Activated naive CD8-positive, alpha-beta T cell (primary cell): Measurements from ENCODE around the gene TXNRD1.
"Not testable (repeated sequence)": the region's sequence is repeated elsewhere in the genome, so short reads cannot be mapped to it uniquely, and the experiment has no call there.

Experiments used
- H3K27ac Mint-ChIP-seq: one replicate; pipeline ENCODE4 v1.8.0; 2021; ENCODE audit warnings: mixed read lengths
- H3K27me3 Mint-ChIP-seq: one replicate; pipeline ENCODE4 v1.8.0; 2021; ENCODE audit warnings: mixed read lengths
- H3K36me3 Mint-ChIP-seq: one replicate; pipeline ENCODE4 v1.8.0; 2021; ENCODE audit warnings: mixed read lengths
- H3K4me1 Mint-ChIP-seq: one replicate; pipeline ENCODE4 v1.8.0; 2021; ENCODE audit warnings: low read depth, mixed read lengths
- H3K4me3 Mint-ChIP-seq: one replicate; pipeline ENCODE4 v1.8.0; 2021; ENCODE audit warnings: mild to moderate bottlenecking, mixed read lengths
- H3K9me3 Mint-ChIP-seq: one replicate; pipeline ENCODE4 v1.8.0; 2021; ENCODE audit warnings: low read depth, mixed read lengths

TXNRD1 gene

DNA sequence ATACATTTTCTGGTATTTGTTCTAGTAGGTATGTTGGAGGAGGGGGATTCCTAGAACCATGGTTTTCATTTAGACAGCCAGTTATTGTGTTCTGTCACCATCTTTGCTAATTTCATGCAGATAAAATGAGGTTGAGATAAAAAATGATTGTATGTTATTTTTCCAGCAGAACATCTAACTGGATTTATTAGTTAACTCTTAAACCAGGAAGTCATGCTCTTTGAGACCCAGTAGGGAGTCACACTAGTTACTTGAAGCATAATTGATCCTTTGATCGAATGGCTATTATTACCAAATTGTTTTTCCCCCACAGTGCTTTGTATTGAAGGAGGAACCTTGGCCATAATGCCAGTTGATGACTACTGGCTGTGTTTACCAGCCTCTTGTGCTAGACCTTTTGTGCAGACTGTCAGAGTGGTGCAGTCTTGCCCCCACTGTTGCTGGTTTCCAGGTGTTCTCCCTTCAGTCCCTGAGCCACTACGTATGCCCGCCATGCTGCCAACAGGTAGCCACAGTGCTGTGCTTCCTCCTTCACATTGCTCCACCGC, 93.9 kb downstream of the TXNRD1 start:
- no peak overlapping the region for H3K27ac Mint-ChIP-seq
- H3K4me1 Mint-ChIP-seq: peaks cover 41% of the 10 kb centered on the region
- no peaks in the 10 kb centered on the region for H3K9me3 Mint-ChIP-seq
- H3K4me3 Mint-ChIP-seq: no peak overlapping the region
- H3K27me3 Mint-ChIP-seq: no peaks in the 10 kb centered on the region
- peaks cover 20% of the 10 kb centered on the region for H3K36me3 Mint-ChIP-seq

DNA sequence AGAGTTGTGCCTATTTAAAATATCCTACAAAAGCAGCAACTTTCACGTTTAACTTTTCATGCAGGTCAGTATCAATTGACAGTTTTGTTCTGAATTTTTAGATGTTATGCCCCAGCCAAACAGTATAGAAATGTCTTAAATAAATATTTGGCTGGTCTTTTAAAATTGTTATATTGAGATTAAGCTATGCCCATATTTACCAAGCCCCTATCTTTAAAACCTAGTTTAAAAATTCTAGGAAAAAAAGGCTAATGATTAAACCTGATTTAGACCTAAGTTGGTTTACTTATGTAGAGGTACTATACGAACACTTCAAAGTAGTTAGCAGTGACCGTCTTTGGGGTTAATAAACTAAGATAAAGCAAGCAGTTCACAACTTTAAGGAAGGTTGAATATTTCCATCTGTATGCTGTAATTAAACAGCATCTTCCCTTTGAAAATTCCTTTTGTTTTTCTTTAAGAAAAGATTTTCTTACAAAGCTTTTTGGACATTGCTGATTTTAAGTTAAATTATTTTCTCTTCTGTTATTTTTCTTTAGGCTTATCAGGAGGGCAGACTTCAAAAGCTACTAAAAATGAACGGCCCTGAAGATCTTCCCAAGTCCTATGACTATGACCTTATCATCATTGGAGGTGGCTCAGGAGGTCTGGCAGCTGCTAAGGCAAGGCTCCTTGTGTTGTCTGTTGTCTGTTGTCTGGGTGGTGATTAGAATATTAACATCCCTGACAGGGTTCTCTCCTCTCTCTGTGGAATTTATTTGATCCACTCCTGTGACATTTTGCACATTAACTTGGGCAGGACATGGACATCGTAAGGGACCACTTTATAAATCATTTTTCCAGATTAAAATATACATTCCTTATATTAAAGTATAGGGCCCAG, 95.4 kb downstream of the TXNRD1 start:
- H3K27ac Mint-ChIP-seq: no peak overlapping the region
- H3K27me3 Mint-ChIP-seq: no peaks in the 10 kb centered on the region
- H3K36me3 Mint-ChIP-seq: peaks cover 10% of the 10 kb centered on the region
- H3K4me1 Mint-ChIP-seq: peaks cover 27% of the 10 kb centered on the region
- H3K9me3 Mint-ChIP-seq: no peaks in the 10 kb centered on the region
- H3K4me3 Mint-ChIP-seq: no peak overlapping the region

DNA sequence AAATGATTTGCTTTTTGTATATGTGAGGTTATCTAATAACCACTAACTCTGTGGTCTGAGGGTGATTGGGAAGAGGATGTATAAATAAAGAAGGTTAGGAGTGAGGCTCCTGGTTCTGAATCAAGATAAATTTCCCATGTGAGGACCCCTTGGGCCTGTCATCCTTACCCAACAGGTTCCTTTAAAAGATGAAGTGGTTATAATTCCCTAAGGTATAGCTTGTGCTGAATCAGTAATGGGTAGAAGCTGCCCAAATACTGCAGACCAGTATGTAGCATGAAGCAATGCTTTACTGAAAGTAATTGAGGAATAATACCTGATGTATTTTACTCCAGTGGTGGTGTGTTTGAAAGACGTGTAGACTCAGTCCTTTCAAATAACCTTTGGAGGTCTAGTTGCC, 96.6 kb downstream of the TXNRD1 start:
- Mint-ChIP-seq H3K36me3 (peaks cover 10% of the 10 kb centered on the region), H3K27me3 (no peaks in the 10 kb centered on the region), H3K4me3 (no peak overlapping the region), H3K27ac (no peak overlapping the region), H3K4me1 (peaks cover 15% of the 10 kb centered on the region), H3K9me3 (no peaks in the 10 kb centered on the region)

DNA sequence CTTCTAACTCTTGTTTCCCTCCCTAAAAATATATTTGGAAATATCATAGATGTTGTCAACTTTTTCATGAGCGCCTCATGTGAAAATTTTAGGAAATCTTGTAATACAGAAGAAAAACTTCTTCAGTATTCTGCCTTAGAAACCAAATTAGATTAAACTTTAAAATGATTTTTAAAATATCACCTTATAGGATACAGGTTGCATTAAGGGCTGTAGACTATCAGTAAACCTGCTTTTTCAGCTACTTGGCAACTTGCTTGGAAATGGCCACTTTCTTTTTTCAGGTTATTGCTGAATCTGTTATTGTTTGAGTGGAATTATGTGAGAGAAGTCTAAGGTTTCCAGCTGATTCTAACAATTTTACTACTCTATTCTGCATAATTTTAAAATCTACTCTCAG, 97.1 kb downstream of the TXNRD1 start:
- peaks cover 10% of the 10 kb centered on the region for H3K36me3 Mint-ChIP-seq
- H3K27ac Mint-ChIP-seq: no peak overlapping the region

DNA sequence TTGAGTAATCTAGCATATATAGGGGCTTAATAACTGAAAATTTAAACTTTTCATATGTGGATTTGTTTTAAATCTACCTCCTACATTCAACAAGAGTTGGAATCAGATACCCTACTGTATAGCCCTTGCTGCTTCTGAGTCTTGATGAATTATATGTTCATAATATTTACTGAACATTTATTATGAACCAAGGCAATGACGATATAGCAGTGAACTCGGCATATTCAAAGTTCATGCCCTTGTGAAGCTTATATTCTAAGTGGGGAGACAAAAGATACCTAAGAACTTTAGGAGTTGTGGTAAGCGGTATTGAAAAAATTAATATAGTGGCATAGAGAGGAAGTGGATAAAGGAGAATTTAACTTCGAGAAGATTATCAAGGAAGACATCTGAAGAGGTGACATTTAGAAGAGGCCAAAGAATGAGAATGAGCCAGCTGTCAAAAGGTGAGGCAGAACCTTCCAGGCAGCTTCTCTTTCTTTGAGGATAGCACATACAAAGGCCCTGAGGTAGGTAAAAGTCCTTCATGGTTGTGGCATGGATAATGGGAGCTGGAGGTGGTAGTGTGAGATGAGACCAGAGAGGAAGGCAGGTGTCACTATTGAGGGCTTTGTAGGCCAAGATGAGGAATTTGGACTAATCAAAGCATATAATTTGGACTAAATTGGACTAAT, 98.1 kb downstream of the TXNRD1 start:
- Mint-ChIP-seq H3K36me3 (peaks cover 10% of the 10 kb centered on the region), H3K27ac (no peak overlapping the region)

More for the DNA sequence above, 97.1 kb downstream of the TXNRD1 start:
- no peaks in the 10 kb centered on the region for H3K9me3 Mint-ChIP-seq
- peaks cover 11% of the 10 kb centered on the region for H3K4me1 Mint-ChIP-seq
- H3K4me3 Mint-ChIP-seq: no peak overlapping the region
- H3K27me3 Mint-ChIP-seq: no peaks in the 10 kb centered on the region

DNA sequence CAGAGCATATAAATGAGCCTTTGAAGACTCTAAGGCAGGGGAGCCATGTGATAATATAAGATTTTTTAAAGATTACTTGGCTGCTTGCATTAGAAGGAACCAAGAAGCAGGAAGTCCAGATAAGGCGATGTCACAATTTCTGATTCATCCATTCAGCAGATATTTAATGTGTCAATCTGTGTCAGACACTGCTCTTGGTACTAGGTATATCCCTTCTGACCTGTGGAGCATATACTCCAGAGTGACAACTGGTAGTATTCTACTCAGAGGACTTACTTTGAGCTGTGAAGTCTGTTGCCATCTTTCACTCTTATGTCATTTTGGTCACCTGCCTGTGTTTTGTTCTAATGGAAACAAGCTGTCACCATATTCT, 98.6 kb downstream of the TXNRD1 start:
- Mint-ChIP-seq H3K9me3 (no peaks in the 10 kb centered on the region), H3K4me1 (peaks cover 5% of the 10 kb centered on the region), H3K4me3 (no peak overlapping the region), H3K27ac (no peak overlapping the region), H3K27me3 (no peaks in the 10 kb centered on the region), H3K36me3 (peaks cover 9% of the 10 kb centered on the region)

More for the DNA sequence above, 98.1 kb downstream of the TXNRD1 start:
- Mint-ChIP-seq H3K27me3 (no peaks in the 10 kb centered on the region), H3K4me1 (peaks cover 8% of the 10 kb centered on the region), H3K9me3 (no peaks in the 10 kb centered on the region), H3K4me3 (no peak overlapping the region)

DNA sequence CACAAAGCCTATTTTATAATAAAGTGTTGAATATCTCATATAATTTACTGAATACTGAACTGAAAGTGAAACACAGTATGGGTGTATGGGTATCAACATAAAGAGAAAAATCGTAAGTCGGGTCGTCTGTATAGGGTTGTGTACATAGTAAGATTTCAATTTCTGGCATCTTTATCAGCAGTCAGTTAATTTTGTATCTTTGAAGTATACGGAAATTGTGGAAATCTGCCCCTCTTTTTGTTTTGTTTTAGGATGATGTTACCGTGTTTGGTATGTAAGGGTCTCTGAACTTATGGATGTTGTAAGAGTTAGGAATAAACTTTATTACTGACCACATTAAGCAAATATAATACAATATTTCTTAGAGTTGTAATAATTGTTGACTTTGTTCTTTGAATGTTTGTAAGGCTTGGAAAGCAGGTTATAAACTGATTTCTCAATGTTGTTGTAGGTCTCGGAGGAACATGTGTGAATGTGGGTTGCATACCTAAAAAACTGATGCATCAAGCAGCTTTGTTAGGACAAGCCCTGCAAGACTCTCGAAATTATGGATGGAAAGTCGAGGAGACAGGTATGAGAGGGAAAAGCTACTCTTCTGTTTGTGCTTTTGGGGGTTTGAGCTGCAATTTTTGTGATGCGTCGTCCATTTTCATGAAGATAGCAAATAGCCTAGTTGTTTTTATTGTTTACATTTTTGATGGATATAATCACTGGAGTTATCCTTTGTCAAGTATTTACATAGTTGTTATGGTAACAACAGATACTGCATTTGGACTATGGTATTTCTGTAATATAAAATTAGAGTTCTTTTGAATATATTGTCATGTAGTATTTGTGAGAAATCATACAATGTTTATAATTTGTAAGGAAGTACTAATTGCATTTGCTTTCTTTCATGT, 100.0 kb downstream of the TXNRD1 start:
- H3K4me1 Mint-ChIP-seq: no peaks in the 10 kb centered on the region
- no peak overlapping the region for H3K4me3 Mint-ChIP-seq
- H3K36me3 Mint-ChIP-seq: peaks cover 4% of the 10 kb centered on the region
- no peaks in the 10 kb centered on the region for H3K27me3 Mint-ChIP-seq
- no peaks in the 10 kb centered on the region for H3K9me3 Mint-ChIP-seq
- H3K27ac Mint-ChIP-seq: no peak overlapping the region

DNA sequence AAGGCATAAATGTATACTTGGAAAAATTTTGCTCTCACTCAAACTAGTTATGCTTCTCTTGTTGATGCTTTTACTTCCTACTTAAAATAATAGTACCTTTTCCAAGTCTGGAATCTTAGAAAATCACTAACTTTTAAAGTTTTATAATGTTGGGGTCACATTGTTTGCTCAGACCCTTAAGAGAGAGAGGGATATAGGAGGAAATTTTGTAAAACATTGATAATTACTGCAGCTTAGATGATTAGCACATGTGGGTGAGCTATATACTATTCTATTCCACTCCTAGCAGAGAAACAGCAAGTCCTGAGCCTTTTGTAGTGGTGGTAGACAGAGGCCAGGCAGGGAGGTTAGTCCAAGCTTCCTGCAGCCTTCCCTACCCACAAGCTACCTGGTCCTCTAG, 101.4 kb downstream of the TXNRD1 start:
- Mint-ChIP-seq H3K27me3 (no peaks in the 10 kb centered on the region), H3K27ac (no peak overlapping the region), H3K4me1 (no peaks in the 10 kb centered on the region), H3K36me3 (peaks cover 8% of the 10 kb centered on the region), H3K4me3 (no peak overlapping the region), H3K9me3 (no peaks in the 10 kb centered on the region)

DNA sequence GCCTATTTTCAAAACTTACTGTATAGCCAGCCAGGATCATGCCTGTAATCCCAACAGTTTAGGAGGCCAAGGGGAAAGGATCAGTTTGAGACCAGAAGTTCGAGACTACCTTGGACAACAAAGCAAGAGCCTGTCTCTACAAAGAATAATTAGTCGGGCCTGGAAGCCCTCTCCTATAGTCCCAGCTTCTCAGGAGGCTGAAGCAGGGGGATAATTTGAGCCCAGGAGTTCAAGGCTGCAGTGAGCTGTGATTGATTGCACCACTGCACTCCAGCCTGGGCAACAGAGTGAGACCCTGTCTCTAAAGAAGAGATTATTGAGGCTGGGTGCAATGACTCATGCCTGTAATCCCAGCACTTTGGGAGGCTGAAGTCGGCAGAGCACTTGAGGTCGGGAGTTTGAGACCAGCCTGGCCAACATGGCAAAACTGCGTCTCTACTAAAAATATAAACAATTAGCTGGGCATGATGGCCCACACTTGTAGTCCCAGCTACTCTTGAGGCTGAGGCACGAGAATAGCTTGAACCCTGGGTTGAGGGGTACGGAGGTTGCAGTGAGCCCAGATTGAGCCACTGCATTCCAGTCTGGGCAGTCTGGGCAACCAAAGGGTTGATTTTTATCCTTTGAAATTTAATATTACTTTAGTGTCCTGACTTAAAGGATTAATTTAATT, 102.1 kb downstream of the TXNRD1 start:
- Mint-ChIP-seq H3K27me3 (no peaks in the 10 kb centered on the region), H3K36me3 (peaks cover 9% of the 10 kb centered on the region), H3K4me1 (no peaks in the 10 kb centered on the region), H3K27ac (no peak overlapping the region), H3K9me3 (no peaks in the 10 kb centered on the region), H3K4me3 (no peak overlapping the region)

DNA sequence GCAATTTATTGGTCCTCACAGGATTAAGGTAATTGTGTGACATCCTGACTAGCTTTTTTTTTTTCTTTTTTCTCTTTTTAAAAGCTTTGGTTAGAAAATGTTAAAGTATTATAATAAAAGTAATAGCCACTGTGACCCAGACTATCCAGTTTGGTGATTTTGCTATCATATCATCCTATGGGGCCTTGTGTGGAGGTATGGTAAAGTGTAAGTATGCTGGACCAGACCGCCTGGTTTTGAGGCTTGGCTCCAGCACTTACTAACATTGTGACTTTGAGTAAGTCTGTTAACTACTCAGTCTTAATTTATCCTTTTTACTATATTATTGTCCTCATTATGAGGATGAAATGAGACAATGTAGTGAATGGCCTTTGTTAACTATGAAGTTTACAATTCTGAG, 103.4 kb downstream of the TXNRD1 start:
- peaks cover 8% of the 10 kb centered on the region for H3K36me3 Mint-ChIP-seq
- H3K4me1 Mint-ChIP-seq: no peaks in the 10 kb centered on the region
- H3K4me3 Mint-ChIP-seq: no peak overlapping the region

DNA sequence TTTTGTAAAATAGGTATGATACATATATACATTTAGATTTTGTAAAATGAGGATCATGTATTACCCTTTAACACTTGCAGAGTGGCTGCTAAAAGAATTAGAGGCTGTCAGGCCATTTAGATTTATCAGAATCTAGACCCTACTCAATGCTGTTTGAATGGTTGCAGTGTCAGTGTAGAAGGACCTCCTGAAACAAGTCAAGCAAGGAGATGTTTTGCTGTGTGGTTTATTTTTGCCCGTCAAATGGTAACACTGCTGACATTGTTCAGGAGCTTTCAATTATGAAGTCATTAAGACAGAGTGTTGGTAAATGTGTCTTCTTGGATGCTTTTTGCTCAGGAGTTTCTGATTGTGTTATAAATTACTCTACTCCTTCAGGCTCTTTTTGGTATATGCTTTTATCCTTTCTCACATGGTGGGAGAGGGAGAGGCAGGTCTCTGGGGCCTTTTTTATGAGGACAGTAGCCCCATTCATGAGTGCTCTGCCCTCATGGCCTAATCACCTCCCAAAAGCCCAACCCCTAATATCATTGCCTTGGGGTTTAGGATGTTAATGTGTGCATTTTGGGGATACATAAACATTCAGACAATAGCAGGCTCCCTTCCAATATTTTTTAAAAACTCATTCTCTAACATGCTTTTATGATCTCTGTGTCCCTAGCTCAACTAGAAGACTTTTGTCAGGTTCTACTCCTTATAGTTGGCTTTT, 104.5 kb downstream of the TXNRD1 start:
- Mint-ChIP-seq H3K36me3 (peaks cover 11% of the 10 kb centered on the region), H3K27me3 (no peaks in the 10 kb centered on the region), H3K4me3 (no peak overlapping the region), H3K9me3 (no peaks in the 10 kb centered on the region), H3K27ac (no peak overlapping the region), H3K4me1 (no peaks in the 10 kb centered on the region)

More for the DNA sequence above, 103.4 kb downstream of the TXNRD1 start:
- H3K9me3 Mint-ChIP-seq: no peaks in the 10 kb centered on the region
- H3K27me3 Mint-ChIP-seq: no peaks in the 10 kb centered on the region
- no peak overlapping the region for H3K27ac Mint-ChIP-seq

DNA sequence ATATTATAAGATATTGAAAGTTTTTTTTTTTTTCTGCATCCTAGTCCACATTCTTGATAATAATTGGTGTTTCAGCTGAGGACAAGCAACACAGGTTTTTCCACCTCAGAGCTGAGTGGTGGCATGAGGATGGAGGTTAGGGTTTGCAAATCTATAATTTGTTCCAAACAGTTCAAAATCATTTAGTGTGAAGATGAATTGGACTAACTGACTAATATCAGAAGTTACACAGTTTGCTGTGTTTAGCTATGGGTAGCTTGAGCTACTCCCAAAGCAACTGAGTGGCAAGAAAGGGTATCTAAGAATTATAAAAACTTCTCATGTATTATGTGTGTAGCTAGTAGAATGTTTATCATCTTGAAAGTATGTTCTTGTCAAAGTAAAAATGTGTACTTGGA, 105.0 kb downstream of the TXNRD1 start:
- Mint-ChIP-seq H3K4me1 (no peaks in the 10 kb centered on the region), H3K9me3 (no peaks in the 10 kb centered on the region), H3K27me3 (no peaks in the 10 kb centered on the region), H3K27ac (no peak overlapping the region), H3K36me3 (peaks cover 11% of the 10 kb centered on the region), H3K4me3 (no peak overlapping the region)

DNA sequence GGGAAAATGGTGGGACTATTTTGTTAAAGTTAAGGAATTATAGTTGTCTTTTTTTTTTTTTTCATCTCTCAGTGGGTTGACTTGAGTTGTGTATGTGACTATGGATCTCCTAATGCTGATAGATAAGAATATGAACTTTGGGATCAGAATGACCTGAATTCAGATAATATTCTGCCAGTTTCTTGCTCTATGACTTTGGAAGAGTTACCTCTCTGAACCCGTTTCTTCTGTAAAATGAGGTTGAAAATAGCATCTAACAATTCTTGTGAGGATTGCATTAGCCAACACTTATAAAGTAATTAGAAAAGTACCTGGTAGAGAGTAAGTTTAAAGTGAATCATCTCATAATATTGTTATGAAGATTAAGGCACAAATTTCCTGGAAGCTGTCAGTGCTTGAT, 106.4 kb downstream of the TXNRD1 start:
- no peak overlapping the region for H3K27ac Mint-ChIP-seq
- H3K4me3 Mint-ChIP-seq: no peak overlapping the region
- no peaks in the 10 kb centered on the region for H3K27me3 Mint-ChIP-seq
- H3K4me1 Mint-ChIP-seq: no peaks in the 10 kb centered on the region
- no peaks in the 10 kb centered on the region for H3K9me3 Mint-ChIP-seq
- peaks cover 14% of the 10 kb centered on the region for H3K36me3 Mint-ChIP-seq

DNA sequence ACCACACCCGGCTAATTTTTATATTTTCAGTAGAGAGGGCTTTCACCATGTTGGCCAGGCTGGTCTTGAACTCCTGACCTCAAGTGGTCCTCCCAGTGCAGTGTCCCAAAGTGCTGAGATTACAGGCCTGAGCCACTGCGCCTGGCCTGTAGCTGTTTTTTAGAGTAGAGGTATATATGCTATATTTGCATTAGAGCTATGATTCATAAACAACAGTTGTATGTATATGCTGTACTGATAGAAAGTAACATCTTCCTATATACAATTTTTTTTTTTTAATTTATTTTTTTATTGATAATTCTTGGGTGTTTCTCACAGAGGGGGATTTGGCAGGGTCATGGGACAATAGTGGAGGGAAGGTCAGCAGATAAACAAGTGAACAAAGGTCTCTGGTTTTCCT, 107.0 kb downstream of the TXNRD1 start:
- H3K4me3 Mint-ChIP-seq, H3K4me1 Mint-ChIP-seq, H3K9me3 Mint-ChIP-seq, H3K27ac Mint-ChIP-seq, H3K27me3 Mint-ChIP-seq: not testable (repeated sequence)
- H3K36me3 Mint-ChIP-seq: peaks cover 17% of the 10 kb centered on the region
